HUES48 (cell line): ENCODE measurements around the gene KLK3.

Experiments
- H3K27ac ChIP-seq: one replicate; pipeline ENCODE4 v1.7.0; 2013; ENCODE audit warnings: low read depth, low read length, inconsistent platforms
- H3K27me3 ChIP-seq: 2 replicates; pipeline ENCODE4 v1.6.1; 2013; ENCODE audit warnings: mild to moderate bottlenecking, low read length; ENCODE audit not compliant: control insufficient read depth, insufficient read depth
- H3K36me3 ChIP-seq: 2 replicates; pipeline ENCODE4 v1.6.1; 2013; ENCODE audit warnings: low read length; ENCODE audit not compliant: control insufficient read depth, insufficient read depth
- H3K4me1 ChIP-seq: 2 replicates; pipeline ENCODE4 v1.6.1; 2013; ENCODE audit warnings: mild to moderate bottlenecking, low read length; ENCODE audit not compliant: control insufficient read depth, insufficient read depth
- H3K4me3 ChIP-seq: 2 replicates; pipeline ENCODE4 v1.5.1; 2013; ENCODE audit warnings: mild to moderate bottlenecking, low read depth, low read length
- H3K9ac ChIP-seq: 2 replicates; pipeline ENCODE4 v1.6.1; 2013; ENCODE audit warnings: mild to moderate bottlenecking, low read depth, low read length, moderate library complexity
- H3K9me3 ChIP-seq: 2 replicates; pipeline ENCODE4 v1.6.1; 2013; ENCODE audit warnings: low read length; ENCODE audit not compliant: control insufficient read depth, insufficient read depth

Gene KLK3

DNA sequence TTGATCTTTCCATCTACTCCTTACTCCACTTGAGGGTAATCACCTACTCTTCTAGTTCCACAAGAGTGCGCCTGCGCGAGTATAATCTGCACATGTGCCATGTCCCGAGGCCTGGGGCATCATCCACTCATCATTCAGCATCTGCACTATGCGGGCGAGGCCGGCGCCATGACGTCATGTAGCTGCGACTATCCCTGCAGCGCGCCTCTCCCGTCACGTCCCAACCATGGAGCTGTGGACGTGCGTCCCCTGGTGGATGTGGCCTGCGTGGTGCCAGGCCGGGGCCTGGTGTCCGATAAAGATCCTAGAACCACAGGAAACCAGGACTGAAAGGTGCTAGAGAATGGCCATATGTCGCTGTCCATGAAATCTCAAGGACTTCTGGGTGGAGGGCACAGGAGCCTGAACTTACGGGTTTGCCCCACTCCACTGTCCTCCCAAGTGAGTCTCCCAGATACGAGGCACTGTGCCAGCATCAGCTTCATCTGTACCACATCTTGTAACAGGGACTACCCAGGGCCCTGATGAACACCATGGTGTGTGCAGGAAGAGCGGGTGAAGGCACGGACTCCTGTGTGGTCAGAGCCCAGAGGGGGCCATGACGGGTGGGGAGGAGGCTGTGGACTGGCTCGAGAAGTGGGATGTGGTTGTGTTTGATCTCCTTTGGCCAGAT lies 15.8 kb downstream of the KLK3 start:
- Histone ChIP-seq H3K9me3 (no peaks in the 10 kb centered on the region), H3K27me3 (peaks cover 4% of the 10 kb centered on the region; the same call in 1 of the 2 replicates), H3K36me3 (no peaks in the 10 kb centered on the region), H3K4me1 (no peaks in the 10 kb centered on the region), H3K4me3 (no peak overlapping the region), H3K27ac (no peak overlapping the region), H3K9ac (no peak overlapping the region)

DNA sequence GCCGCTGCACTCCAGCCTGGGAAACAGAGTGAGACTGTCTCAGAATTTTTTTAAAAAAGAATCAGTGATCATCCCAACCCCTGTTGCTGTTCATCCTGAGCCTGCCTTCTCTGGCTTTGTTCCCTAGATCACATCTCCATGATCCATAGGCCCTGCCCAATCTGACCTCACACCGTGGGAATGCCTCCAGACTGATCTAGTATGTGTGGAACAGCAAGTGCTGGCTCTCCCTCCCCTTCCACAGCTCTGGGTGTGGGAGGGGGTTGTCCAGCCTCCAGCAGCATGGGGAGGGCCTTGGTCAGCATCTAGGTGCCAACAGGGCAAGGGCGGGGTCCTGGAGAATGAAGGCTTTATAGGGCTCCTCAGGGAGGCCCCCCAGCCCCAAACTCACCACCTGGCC lies 18.3 kb downstream of the KLK3 start, which contains the start of gene KLK2:
Gene KLK2 (plus strand): TSS at position 384 of the 400 bp plus-strand sequence. CDS start 35 bp downstream, outside the sequence.
- no peaks in the 10 kb centered on the region for H3K36me3 ChIP-seq
- H3K27ac ChIP-seq = no peak within 1 kb of the TSS
- H3K27me3 ChIP-seq = peaks cover 4% of the 10 kb centered on the region; the same call in 1 of the 2 replicates
- H3K9ac ChIP-seq = no peak within 1 kb of the TSS
- H3K4me3 ChIP-seq = no peak within 1 kb of the TSS
- no peaks in the 10 kb centered on the region for H3K4me1 ChIP-seq
- H3K9me3 ChIP-seq = no peaks in the 10 kb centered on the region

DNA sequence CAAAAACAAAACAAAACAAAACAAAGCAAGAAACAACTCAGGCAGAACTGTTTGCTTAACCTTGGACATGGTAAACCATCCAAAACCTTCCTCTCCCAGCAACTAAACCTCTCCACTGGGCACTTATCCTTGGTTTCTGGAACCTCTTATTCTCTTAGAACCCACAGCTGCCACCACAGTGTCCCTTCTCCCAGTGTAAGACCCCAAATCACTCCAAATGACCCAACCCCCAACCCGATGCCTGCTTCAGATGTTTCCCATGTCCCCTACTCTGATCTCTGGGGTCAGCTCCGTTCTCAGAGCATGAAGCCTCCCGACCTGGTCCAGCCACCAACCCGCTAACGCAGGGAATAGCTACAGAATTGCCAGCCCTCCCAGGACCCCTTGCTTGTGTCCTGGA lies 19.5 kb downstream of the KLK3 start:
- peaks cover 3% of the 10 kb centered on the region; the same call in 1 of the 2 replicates for H3K27me3 ChIP-seq
- H3K9ac ChIP-seq = no peak overlapping the region
- no peaks in the 10 kb centered on the region for H3K36me3 ChIP-seq

DNA sequence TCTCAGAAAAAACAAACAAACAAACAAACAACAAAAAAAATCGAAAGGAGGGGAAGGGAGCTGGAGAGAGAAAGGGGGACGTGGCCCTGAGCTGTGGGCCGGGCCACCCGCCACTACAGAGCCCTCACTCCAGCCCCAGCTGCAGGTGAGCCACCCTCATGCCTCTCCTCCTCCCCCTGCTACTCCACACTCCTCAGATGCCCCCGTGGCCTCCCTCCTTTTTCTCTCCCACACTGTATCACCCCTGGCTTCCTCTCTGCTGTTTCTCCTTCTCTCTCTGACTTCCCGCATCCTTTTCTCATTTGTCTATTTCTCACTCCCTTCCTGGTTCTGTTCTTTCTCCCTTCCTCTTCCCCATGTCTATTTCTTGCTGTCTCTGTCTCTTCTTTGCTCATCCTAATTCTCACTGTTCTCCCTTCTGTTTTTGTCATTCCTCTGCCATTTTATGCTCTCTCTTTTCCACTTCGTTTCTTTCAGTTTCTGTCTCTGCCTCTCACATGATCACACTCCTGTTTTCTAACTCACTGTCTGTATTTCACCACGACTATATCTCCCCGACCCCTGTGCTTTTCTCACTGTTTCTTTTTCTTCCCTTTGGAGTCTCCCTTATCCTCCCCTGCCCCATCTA lies 21.2 kb downstream of the KLK3 start:
- Histone ChIP-seq H3K36me3 (no peaks in the 10 kb centered on the region), H3K27me3 (no peaks in the 10 kb centered on the region), H3K9ac (no peak overlapping the region), H3K27ac (no peak overlapping the region), H3K4me3 (no peak overlapping the region), H3K4me1 (no peaks in the 10 kb centered on the region), H3K9me3 (no peaks in the 10 kb centered on the region)

More for the DNA sequence above, 19.5 kb downstream of the KLK3 start:
- Histone ChIP-seq H3K9me3 (no peaks in the 10 kb centered on the region), H3K27ac (no peak overlapping the region), H3K4me1 (no peaks in the 10 kb centered on the region), H3K4me3 (no peak overlapping the region)

DNA sequence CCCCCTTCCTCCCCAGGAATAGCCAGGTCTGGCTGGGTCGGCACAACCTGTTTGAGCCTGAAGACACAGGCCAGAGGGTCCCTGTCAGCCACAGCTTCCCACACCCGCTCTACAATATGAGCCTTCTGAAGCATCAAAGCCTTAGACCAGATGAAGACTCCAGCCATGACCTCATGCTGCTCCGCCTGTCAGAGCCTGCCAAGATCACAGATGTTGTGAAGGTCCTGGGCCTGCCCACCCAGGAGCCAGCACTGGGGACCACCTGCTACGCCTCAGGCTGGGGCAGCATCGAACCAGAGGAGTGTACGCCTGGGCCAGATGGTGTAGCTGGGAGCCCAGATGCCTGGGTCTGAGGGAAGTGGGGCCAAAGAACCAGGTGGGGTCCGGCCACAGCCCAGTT lies 21.7 kb downstream of the KLK3 start:
- Histone ChIP-seq H3K36me3 (no peaks in the 10 kb centered on the region), H3K9me3 (no peaks in the 10 kb centered on the region), H3K4me1 (no peaks in the 10 kb centered on the region), H3K27ac (no peak overlapping the region), H3K4me3 (no peak overlapping the region), H3K9ac (no peak overlapping the region), H3K27me3 (no peaks in the 10 kb centered on the region)

- H3K4me3 ChIP-seq = no peak overlapping the region
- no peaks in the 10 kb centered on the region for H3K36me3 ChIP-seq
- no peaks in the 10 kb centered on the region for H3K4me1 ChIP-seq
- H3K27me3 ChIP-seq = no peaks in the 10 kb centered on the region
- H3K27ac ChIP-seq = no peak overlapping the region
- H3K9me3 ChIP-seq = no peaks in the 10 kb centered on the region
- no peak overlapping the region for H3K9ac ChIP-seq
These were observed 22.6 kb downstream of the KLK3 start for GRCh38 chr19:50877338-50877737.

GRCh38 chr19:50878851-50879250 lies 24.1 kb downstream of the KLK3 start:
- Histone ChIP-seq H3K27me3 (no peaks in the 10 kb centered on the region), H3K36me3 (no peaks in the 10 kb centered on the region), H3K27ac (no peak overlapping the region), H3K4me1 (no peaks in the 10 kb centered on the region), H3K9ac (no peak overlapping the region), H3K9me3 (no peaks in the 10 kb centered on the region), H3K4me3 (no peak overlapping the region)

DNA sequence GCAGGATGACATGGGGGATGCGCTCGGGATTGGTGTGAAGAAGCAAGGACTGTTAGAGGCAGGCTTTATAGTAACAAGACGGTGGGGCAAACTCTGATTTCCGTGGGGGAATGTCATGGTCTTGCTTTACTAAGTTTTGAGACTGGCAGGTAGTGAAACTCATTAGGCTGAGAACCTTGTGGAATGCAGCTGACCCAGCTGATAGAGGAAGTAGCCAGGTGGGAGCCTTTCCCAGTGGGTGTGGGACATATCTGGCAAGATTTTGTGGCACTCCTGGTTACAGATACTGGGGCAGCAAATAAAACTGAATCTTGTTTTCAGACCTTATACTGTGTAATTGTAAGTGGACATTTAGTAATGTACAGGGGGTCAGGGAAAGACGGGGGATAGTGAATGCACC lies 25.5 kb downstream of the KLK3 start:
- Histone ChIP-seq H3K9ac (no peak overlapping the region), H3K4me1 (no peaks in the 10 kb centered on the region), H3K9me3 (no peaks in the 10 kb centered on the region), H3K4me3 (no peak overlapping the region), H3K27ac (no peak overlapping the region), H3K27me3 (no peaks in the 10 kb centered on the region), H3K36me3 (no peaks in the 10 kb centered on the region)

DNA sequence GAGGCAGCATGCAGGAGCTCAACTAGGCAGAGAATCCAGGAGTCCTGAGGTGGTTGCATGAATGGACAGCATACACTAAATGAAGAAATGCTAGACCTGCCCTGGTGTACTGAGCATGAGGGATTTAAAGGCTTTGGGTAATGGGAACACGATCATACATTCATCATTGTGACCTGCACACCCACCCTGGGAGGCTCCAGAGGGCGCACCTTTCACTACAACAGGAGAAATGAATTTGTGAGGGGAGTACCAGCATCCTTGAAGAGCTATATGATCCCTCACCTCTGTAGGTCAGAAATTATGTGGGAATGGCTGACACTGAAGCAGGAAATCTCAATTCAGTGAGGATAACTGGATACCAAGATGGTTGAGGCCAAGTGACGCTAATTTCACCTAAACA lies 27.5 kb downstream of the KLK3 start:
- Histone ChIP-seq H3K9me3 (no peaks in the 10 kb centered on the region), H3K4me3 (no peak overlapping the region), H3K36me3 (no peaks in the 10 kb centered on the region), H3K27me3 (no peaks in the 10 kb centered on the region), H3K9ac (no peak overlapping the region), H3K4me1 (no peaks in the 10 kb centered on the region), H3K27ac (no peak overlapping the region)

GRCh38 chr19:50889638-50890037 lies 34.9 kb downstream of the KLK3 start:
- H3K9me3 ChIP-seq = peaks cover 22% of the 10 kb centered on the region
- no peaks in the 10 kb centered on the region for H3K27me3 ChIP-seq
- no peak overlapping the region for H3K27ac ChIP-seq
- no peak overlapping the region for H3K4me3 ChIP-seq
- no peak overlapping the region for H3K9ac ChIP-seq
- H3K36me3 ChIP-seq = no peaks in the 10 kb centered on the region
- H3K4me1 ChIP-seq = no peaks in the 10 kb centered on the region

GRCh38 chr19:50890422-50891252 lies 35.9 kb downstream of the KLK3 start:
- H3K4me3 ChIP-seq = no peak overlapping the region
- peaks cover 27% of the 10 kb centered on the region for H3K9me3 ChIP-seq
- H3K36me3 ChIP-seq = no peaks in the 10 kb centered on the region
- no peak overlapping the region for H3K9ac ChIP-seq
- H3K27me3 ChIP-seq = no peaks in the 10 kb centered on the region
- no peaks in the 10 kb centered on the region for H3K4me1 ChIP-seq
- no peak overlapping the region for H3K27ac ChIP-seq
